ENCODE results near the gene ZIC4.

The ZIC4 gene

GRCh38 chr3:147412917-147413685, 6.8 kb upstream of the ZIC4 start:
- DNase-seq (ENCODE audit: low read depth) = peak; percentile 65
- H3K4me3 ChIP-seq (ENCODE audit: low read depth, low read length) = peak overlapping the region; percentile 90
- TF ChIP-seq CTCF (conservative IDR thresholded peaks at IDR 0.05; ENCODE audit: low read depth, low read length) = no peak

- TF ChIP-seq CTCF (conservative IDR thresholded peaks at IDR 0.05; ENCODE audit: low read depth, low read length) = no peak
- H3K4me3 ChIP-seq (ENCODE audit: low read depth, low read length) = peak overlapping the region; percentile 90
- DNase-seq (ENCODE audit: low read depth) = peak; percentile 40
Measured at GRCh38 chr3:147412261-147412916, 6.0 kb upstream of the ZIC4 start.

- peak; percentile 77 for DNase-seq (ENCODE audit: low read depth)
- no peak for TF ChIP-seq CTCF (conservative IDR thresholded peaks at IDR 0.05; ENCODE audit: low read depth, low read length)
- H3K4me3 ChIP-seq (ENCODE audit: low read depth, low read length) = peak overlapping the region; percentile 90
Measured at GRCh38 chr3:147411815-147412241, 5.5 kb upstream of the ZIC4 start.

GRCh38 chr3:147411238-147411814, 5.0 kb upstream of the ZIC4 start:
- TF ChIP-seq CTCF (conservative IDR thresholded peaks at IDR 0.05; ENCODE audit: low read depth, low read length) = no peak
- peak overlapping the region; percentile 90 for H3K4me3 ChIP-seq (ENCODE audit: low read depth, low read length)
- DNase-seq (ENCODE audit: low read depth) = no peak

GRCh38 chr3:147410526-147411237, 4.3 kb upstream of the ZIC4 start:
- peak; percentile 97 for DNase-seq (ENCODE audit: low read depth)
- peak overlapping the region; percentile 90 for H3K4me3 ChIP-seq (ENCODE audit: low read depth, low read length)
- no peak for TF ChIP-seq CTCF (conservative IDR thresholded peaks at IDR 0.05; ENCODE audit: low read depth, low read length)

- peak; percentile 54 for DNase-seq (ENCODE audit: low read depth)
- H3K4me3 ChIP-seq (ENCODE audit: low read depth, low read length) = peak overlapping the region; percentile 90
- no peak for TF ChIP-seq CTCF (conservative IDR thresholded peaks at IDR 0.05; ENCODE audit: low read depth, low read length)
Measured at GRCh38 chr3:147410116-147410525, 3.8 kb upstream of the ZIC4 start.

Measured in choroid plexus epithelial cell (primary cell).